Fibroblast of skin of back (primary cell): ENCODE results near the gene CD58.
"Not testable (repeated sequence)": the region's sequence is repeated elsewhere in the genome, so short reads cannot be mapped to it uniquely, and the experiment has no call there.

Experiments used
- DNase-seq: peaks from one replicate; pipeline ENCODE4 v3.0.0-alpha.2; 2013

The CD58 gene

DNA sequence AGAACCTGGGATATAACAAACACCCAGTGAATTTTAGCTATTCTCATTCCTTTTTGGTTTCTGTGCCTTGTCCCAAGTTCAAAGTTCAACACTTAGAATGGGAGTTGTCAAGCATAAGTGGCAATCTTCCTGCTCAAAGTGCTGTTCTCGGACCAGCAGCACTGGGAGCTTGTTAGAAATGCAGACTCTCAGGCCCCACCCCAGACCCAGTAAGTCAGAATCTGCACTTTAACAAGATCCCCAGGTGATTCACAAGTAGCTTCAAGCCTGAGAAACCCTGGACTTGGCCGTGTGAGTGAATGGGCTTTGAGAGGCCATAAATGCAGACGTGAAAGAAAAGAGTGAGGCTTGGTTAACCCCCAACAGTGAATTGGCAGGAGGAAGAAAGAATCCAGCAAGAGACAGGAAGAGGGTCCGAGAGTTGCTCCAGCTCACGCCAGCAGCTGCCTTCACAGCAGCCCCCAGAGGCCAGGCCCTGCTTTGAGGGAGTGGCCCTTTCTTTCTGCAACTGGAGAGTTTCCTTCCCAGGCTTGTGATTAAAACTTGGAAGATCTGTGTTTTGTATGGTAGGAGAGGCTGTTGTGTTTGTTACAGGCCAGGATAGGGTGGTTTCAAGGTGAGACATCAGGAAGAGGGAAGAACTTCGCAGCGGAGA lies 21.3 kb upstream of the CD58 start:
- DNase-seq = not testable (repeated sequence)

DNA sequence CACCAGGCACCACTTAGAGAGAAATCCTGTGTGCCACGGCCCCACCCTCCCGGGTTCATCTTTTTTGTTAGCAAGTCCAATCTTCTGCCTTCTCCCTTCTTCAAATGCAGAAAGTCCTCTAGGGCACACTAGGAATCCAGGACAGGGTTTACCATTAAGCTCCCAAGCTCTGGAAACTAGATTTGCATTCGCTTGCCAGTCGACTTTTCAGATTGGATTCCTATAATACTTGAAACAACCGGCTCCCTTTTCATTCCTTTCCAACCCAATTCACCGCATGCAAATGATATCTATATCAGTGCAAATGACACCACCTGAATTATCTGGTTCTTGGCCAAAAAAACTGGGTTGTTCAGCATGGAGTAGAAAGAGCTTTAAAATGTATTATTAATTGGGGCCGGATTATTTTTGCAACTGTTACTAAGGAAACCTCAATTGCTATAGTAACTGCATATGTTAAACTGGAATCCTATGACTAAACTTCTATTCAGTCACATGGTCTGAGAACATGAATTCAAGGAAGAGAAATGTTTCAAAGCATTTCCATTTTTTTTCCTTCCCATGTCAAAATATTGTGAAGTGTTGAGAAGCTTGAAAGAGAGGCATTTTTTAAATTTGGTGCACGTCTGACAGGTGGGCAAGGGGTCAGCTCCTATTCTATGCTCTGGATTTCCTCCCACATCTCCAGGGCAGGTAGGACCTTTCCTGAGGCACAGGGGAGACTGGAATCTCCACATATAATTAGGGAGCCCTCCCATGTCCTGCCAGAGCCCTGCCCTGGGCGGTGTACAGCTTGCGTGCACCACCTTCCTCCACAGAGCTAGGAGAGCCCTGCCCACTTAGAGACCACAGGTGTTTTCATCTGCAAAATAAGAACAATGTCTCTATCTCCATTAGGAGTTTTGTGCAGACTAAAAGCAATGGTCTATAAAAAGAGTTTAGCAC lies 20.5 kb upstream of the CD58 start:
- peak; percentile 42 for DNase-seq

- not testable (repeated sequence) for DNase-seq
Observed at GRCh38 chr1:116590359-116591005, 19.7 kb upstream of the CD58 start.

DNA sequence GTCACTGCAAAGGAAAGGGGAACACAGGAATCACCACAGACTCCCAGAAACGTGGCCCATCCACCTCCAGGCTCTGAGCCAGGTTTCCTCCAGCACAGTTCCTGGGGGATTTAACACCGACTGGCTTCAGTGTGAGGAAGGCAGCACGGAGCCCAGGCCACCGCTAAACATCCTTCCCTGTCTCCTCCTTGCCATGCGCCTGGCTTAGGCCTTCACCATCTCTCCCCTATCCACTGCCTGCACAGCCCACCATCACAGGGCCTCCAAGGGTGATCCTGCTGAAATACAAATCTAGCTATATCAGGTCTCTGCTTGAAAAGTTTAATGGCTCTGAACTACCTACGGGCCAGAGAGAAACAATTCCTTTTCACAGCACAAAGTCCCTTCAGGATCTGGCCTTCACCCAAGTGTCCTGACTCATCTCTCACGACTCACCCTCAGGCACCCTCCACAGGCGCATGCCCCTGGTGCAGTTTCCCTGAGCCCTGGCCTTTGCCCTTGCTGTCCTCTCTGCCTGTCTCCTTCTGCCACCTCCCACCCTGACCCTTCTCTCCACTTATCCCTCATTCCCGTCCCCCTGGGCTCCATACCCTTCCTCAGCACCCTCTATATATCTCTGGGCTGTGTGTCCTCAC lies 18.4 kb upstream of the CD58 start:
- DNase-seq = peak; percentile 58

GRCh38 chr1:116587501-116588227 lies 16.8 kb upstream of the CD58 start:
- DNase-seq = no peak

GRCh38 chr1:116586741-116587143 lies 15.9 kb upstream of the CD58 start:
- DNase-seq = peak; percentile 28

- peak; percentile 40 for DNase-seq
Observed at GRCh38 chr1:116585886-116586285, 15.1 kb upstream of the CD58 start.

DNA sequence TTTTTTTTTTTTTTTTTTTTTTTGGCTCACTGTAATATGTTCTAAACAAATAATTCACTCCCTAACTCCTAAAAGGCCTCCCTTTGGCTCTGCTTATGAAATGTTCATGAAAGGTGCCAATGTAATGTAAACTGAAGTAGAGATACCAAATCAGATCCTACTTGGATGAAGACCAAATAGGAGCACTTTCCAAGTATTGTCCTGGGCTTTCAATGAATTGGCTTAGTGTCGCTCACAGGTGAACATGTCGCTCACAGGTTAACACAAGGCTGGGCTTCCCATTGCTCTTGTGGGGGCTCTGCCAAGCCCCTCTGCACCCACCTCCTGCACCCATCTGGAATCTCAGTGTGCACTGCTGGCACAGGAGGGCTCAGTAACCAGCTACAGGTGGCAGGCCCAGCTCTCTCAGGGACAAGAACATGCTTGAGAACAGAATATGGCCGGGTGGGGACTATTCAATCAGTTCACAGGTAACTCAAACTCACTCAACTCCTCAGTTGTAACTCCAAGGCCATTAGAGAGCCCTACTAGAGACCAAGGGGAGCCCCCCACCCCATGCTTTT lies 10.6 kb upstream of the CD58 start:
- DNase-seq = no peak

- DNase-seq = no peak
Observed at GRCh38 chr1:116580446-116581322, 9.9 kb upstream of the CD58 start.

- no peak for DNase-seq
Observed at GRCh38 chr1:116579259-116579875, 8.5 kb upstream of the CD58 start.

- no peak for DNase-seq
Observed at GRCh38 chr1:116578581-116578980, 7.8 kb upstream of the CD58 start.

- DNase-seq = no peak
Observed at GRCh38 chr1:116577759-116578314, 7.0 kb upstream of the CD58 start.

GRCh38 chr1:116574581-116575291 lies 3.9 kb upstream of the CD58 start:
- peak; percentile 68 for DNase-seq

DNA sequence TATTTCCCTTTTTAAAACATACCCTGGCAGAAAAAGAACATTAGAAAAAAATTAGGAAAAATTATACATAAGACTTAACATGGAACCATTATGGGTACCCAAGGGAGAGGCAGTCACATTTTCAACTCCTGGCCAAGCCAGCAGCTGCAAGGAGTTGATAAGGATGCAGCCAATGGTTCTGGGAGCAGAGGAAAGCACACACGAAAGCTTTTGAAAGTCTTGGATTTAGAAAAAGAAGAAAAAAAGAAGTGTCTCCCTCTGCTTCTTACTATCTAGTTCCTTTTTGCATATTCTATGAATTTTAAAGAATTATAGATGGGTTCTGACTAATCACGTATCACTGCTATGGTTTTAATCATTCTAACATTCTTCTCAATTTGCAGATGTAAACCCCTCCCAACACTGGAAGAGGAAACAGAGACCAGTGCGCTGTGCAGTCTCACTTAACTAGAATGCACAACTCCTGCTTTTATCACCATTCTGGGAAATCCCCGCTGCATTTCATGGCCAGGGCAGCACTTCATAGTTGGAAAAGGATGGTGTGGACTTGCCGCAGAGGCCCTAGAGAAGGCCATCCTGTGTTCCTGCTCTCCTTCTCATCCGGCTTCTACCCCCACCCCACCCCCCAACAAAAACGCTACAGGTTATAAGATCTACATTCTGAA lies 2.7 kb upstream of the CD58 start:
- DNase-seq = peak; percentile 35

DNA sequence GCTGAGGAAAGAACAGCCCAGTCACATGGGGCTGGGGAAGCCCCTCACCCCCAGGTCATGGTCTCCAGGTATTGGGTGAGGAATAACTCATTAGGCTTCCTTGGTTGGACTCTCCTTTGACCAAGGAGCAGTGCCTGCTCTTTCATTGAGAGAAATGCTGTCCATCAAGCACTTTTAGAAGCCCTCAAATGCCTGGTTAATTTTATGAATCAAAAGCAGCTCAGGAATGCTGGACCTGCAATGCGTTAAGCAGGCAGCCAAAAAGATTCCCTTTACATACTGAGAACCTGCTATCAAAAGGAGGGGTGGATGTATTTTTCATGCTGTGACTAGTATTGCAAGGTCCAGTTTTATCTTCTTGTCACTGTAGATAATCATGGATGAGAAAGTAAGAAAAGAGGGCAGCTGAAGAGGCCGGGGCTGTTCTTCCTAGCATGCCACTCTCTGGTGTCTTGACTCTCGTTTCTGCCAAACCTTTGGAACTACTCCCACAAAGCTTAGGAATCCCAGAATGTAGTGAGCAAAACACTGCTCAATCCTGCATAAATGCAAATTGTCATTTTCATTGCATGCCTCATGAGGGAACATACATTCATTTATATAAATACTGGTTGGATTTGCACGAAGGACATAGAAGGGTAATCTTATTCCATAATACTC lies 2.1 kb upstream of the CD58 start:
- DNase-seq = no peak

GRCh38 chr1:116572099-116572498 lies 1.3 kb upstream of the CD58 start:
- no peak for DNase-seq

DNA sequence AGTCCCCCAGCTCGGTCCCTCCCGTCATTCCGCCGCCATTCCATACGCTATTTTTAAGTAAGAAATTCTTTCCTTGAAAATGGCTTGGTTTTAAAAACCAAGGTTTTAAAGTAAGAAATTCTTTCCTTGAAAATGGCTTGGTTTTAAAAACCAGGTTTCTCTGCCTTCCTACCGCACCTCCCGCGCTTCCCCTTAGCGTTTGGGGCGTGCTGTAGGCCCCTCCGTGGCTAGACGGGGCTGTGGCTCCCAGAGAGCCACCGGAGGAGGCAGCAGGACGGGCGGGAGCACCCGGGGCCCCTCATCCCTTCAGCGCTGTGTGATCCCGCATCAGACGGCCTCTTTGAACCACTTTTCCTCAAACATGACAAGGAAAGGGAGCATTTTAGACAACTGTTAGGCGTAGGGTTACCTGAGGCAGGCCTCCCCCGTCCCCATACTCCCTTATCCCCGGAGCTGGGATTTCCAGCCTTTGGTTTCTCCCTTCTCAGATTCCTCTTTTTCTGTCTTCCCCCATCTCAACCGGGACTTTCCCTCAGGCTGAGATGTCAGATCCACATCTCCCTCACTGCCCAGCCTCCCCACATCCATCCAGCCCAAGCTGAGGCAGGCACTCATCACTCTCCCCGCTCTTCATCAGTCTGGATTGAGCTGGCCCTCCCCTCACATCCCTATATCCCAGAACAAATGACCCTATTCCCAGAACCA lies 541 bp upstream of the CD58 start:
- no peak for DNase-seq
